HG03097 (cell line): ENCODE results near the gene KRTAP4-3.
"Not testable (repeated sequence)": the region's sequence is repeated elsewhere in the genome, so short reads cannot be mapped to it uniquely, and the experiment has no call there.

ENCODE experiments used
- ATAC-seq: cut with Tn5 transposase; IDR thresholded peaks from one replicate; pipeline ENCODE4 v1.9.1; 2021; ENCODE audit not compliant: unreplicated experiment, low FRiP score

Gene KRTAP4-3

GRCh38 chr17:41160190-41160589 lies 7.8 kb downstream of the KRTAP4-3 start:
- ATAC-seq = not testable (repeated sequence)

DNA sequence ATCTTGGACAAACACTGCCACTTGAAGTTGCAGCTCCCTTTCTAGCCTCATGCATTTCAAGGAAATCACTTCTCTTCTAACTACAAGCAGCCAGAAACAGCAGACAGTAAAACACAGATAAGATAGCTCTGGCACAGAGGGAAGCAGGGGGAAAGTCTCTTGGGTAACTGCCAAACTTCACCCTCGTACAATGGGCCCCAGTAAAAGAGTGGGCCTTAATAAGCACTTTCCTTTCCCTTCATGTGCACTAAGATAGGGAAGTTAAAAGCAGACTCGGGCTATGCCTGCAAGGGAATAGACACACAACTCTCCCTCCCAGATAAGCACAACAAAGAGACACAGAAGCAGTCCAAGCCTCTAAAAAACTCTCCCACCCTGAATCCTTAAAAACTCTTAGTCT lies 14.2 kb downstream of the KRTAP4-3 start:
- ATAC-seq = no peak

DNA sequence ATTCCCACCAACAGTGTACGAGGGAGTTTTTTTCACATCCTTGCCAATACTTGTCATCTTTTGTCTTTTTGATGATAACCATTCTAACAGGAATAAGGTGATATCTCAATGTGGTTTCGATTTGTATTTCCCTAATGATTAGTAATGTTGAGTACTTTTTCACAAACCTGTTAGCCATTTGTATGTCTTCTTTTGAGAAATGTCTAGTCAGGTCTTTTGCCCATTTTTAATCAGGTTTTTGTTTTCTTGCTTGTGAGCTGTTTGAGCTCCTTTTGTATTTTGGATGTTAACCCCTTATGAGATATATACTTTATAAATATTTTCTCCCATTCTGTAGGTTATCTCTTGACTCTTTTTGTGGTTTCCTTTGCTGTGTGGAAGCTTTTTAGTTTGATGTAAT lies 16.5 kb downstream of the KRTAP4-3 start:
- ATAC-seq = no peak

GRCh38 chr17:41150026-41150425 lies 18.0 kb downstream of the KRTAP4-3 start:
- no peak for ATAC-seq

DNA sequence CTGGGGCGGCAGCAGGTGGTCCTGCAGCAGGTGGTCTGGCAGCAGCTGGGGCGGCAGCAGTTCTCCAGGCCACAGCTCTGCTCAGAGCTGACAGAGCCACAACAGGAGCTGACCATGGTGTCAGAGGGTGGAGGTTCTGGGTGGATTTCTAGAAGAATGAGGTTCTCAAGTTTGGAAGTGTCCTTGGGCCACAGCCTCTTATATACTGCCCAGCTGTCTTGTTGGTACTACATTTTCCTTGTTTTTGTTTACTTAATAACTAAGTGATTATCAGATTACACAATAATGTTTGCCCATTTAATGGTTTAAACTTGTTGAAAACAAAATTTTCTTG lies 18.4 kb downstream of the KRTAP4-3 start, which contains the start of gene KRTAP4-5:
Gene KRTAP4-5, minus strand, starts transcription at position 174 of the 334 bp plus-strand sequence. Its CDS starts 58 bp downstream, at position 116.
- ATAC-seq = no peak

GRCh38 chr17:41148971-41149651 lies 18.9 kb downstream of the KRTAP4-3 start:
- not testable (repeated sequence) for ATAC-seq

- no peak for ATAC-seq
These were observed 20.4 kb downstream of the KRTAP4-3 start for GRCh38 chr17:41147531-41148204.

DNA sequence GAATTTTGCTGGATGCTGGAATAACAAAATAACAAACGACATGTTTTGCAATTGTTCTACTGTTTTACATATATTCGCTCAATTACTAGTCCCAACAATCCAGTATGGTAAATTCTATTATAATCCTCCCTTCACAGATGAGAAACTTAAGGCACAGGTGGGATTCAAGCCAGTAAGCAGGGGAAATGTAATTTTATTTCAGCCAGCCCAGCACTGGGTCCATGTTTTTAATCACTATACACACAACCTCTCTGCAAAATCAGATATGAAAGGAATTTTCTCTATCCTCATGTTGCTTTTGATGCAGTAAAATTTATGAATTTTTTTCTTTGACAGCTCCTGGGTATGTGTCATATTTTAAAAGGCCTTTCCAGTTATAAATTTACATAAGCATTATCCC lies 22.8 kb downstream of the KRTAP4-3 start:
- no peak for ATAC-seq

GRCh38 chr17:41144846-41145245 lies 23.2 kb downstream of the KRTAP4-3 start:
- no peak for ATAC-seq

- ATAC-seq = no peak
These were observed 26.7 kb downstream of the KRTAP4-3 start for GRCh38 chr17:41141361-41141760.

DNA sequence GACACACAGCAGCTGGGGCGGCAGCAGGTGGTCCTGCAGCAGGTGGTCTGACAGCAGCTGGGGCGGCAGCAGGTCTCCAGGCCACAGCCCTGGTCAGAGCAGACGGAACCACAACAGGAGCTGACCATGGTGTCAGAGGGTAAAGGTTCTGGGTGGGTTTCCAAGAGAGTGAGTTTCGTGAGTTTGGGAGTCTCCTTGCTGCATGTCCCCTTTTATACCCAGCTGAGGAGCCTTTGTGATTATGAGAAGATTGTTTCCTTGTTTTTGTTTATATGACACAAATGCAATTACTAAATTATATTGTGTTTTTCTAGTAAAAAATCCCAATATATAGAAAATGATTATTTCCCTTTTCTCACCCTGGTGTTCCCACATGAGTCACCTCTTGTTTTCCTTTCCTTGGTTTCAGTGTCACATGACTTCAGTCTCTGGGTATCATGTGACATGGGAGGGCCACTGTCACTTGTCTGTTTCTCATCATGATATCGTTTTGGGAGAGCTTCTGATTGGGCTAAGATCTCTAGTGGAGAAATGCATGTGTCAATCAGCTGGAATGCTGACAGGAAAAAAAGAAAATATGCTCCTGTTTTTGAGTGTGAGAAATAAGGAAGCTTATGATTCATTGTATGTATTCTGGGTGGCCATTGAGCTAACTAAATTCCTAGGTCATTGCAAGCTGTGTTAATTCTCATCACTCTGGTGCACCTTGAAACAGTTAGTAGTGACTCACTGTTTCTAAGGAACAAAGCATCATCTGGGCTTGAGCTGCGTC lies 27.5 kb downstream of the KRTAP4-3 start, which contains the start of gene KRTAP4-6:
Gene KRTAP4-6, minus strand, starts transcription at position 185 of the 772 bp plus-strand sequence. Its CDS starts 57 bp downstream, at position 128.
- no peak for ATAC-seq

- not testable (repeated sequence) for ATAC-seq
These were observed 28.2 kb downstream of the KRTAP4-3 start for GRCh38 chr17:41139865-41140264.

DNA sequence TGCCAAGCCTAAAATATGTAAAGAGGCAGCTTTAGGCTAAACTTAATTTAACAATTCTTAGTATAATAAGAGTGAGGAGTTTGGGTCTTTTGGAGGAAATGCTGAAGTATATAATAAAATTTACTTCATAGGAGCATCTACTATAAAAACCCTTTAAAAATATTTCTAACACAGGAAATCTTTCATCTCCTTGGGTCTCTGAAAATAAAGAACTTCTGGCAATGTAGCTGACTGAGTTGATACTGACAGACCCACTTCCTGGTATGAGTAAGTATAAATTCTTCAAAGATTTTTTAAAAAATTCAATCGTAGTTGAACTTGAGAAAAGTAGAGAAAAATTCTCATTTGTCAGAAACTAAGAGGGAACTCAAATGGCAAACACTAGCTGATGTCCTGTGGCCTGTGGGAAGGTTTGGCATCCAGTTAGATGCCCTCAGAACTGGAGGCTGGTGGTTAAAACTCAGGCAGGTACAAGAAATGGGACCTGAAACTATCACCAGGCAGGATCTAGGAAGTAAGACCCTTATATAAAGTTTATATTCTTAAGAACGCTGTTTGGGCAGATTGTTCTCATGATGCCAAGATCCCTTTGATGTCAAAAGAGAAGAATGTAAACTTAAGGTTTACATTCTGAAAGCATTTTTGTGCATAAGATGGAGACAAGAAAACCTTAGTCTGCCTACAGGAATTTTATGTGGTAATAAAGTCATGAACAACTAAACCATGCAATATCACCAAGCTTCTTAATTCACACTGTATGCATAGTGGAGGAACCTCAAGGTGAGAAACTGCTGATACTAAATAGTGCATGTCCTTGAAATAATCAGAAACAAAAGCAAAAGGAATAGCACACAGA lies 33.9 kb downstream of the KRTAP4-3 start:
- no peak for ATAC-seq

GRCh38 chr17:41131979-41132378 lies 36.0 kb downstream of the KRTAP4-3 start:
- ATAC-seq = no peak

GRCh38 chr17:41127371-41127770 lies 40.6 kb downstream of the KRTAP4-3 start:
- no peak for ATAC-seq

GRCh38 chr17:41126412-41126811 lies 41.6 kb downstream of the KRTAP4-3 start:
- no peak for ATAC-seq

DNA sequence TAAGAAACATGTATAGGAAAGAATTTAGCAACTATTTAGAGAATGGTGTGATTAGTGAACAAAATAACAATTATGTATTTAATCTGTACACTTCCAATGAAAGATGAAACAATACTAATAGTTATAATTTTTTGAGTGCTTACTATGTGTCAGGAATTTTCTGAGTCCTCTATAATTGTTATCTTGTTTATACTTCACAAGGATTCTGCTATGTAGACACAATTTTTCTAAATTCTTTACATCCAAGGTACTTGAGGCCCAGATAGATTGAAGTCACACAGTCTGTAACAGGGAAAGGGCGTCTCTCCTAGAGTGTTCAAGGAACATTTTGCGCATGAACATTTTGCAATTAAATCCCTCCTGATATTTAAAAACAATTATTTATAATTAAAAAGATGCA lies 43.0 kb downstream of the KRTAP4-3 start:
- ATAC-seq = no peak

- not testable (repeated sequence) for ATAC-seq
These were observed 44.0 kb downstream of the KRTAP4-3 start, which contains the start of gene KRTAP4-12 for GRCh38 chr17:41123991-41124371. Gene KRTAP4-12, minus strand, starts transcription at chr17:41124182. Its CDS starts 60 bp downstream, at chr17:41124122.

DNA sequence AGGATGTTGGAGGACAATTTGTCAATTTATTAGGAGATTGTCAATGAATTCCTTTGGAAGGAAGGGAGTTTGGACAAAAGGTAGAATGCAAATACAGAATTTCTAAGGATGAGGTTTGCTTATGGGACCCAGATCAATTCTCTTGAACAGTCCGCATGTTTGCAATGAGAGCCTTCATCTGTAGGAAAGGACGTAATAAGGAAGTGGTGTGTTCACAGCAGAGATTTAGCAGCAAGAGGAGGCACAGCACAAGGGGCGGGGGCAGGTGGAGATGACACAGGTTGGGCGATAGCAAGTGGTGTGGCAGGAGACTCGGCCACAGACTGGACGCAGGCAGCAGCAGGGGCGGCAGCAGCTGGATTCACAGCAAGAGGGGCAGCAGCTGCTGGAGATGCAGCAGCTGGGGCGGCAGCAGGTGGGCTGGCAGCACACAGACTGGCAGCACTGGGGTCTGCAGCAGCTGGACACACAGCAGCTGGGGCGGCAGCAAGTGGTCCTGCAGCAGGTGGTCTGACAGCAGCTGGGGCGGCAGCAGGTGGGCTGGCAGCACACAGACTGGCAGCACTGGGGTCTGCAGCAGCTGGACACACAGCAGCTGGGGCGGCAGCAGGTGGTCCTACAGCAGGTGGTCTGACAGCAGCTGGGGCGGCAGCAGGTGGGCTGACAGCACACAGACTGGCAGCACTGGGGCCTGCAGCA lies 44.6 kb downstream of the KRTAP4-3 start:
- not testable (repeated sequence) for ATAC-seq

DNA sequence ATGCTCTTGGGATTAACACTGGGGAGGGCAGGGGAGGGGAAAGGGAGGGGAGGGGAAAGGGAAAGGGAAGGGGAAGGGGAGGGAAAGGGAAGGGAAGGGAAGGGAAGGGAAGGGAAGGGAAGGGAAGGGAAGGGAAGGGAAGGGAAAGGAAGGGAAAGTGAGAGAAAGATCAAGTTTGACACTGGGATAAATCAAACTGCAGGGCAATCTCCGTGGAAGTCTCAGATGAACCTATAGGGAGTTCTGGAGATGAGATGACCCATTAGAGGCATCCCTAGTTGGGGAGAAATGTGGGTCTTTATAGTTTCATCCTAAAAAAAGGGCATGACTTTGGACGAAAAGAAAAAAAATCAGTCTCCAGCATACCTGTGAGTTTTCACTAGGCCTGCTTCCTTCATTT lies 46.3 kb downstream of the KRTAP4-3 start:
- ATAC-seq = no peak
